Gastrocnemius medialis (tissue), 4 donors: Measurements from ENCODE around the gene SLC26A4. TPM values are rescaled to one million over a fixed set of nuclear protein-coding genes. Genes with fewer than 3 reads are reported as not detected.
A peak's percentile ranks its signal among the peaks of the same experiment; 100 is the strongest.

Source experiments
- ATAC-seq, 2 donors: fragments of 150-250 bp; one replicate each; pipeline ENCODE4 v1.9.1; 2016
- DNase-seq, 2 donors: peaks; one replicate each; pipeline ENCODE4 v3.0.0-alpha.2; 2019
- H3K27ac ChIP-seq, 4 donors: fragments of 200-600 bp; sonication (generic); 1 replicate in 1 of 4; 2 replicates in 3 of 4; pipeline ENCODE4 v1.5.1; 2016 to 2018; ENCODE audit warnings: mild to moderate bottlenecking in 2 of 4, moderate library complexity in 1 of 4
- H3K27me3 ChIP-seq, 3 donors: fragments of 200-600 bp; sonication (generic) in 2 of 3; 1 replicate in 1 of 3; 2 replicates in 2 of 3; pipeline versions ENCODE4 v1.5.1 to v1.6.0; 2016 to 2019; ENCODE audit warnings: mild to moderate bottlenecking in 1 of 3, moderate library complexity in 1 of 3
- H3K36me3 ChIP-seq, 2 donors: fragments of 200-600 bp; sonication (generic) in 1 of 2; one replicate each; pipeline ENCODE4 v1.5.1; 2017 to 2018
- H3K4me1 ChIP-seq, 2 donors: fragments of 200-600 bp; sonication (generic) in 1 of 2; one replicate each; pipeline ENCODE4 v1.5.1; 2016 to 2017; ENCODE audit warnings: mild to moderate bottlenecking in 2 of 2
- H3K4me3 ChIP-seq, 4 donors: fragments of 200-600 bp; sonication (generic) in 3 of 4; 1 replicate in 1 of 4; 2 replicates in 3 of 4; pipeline ENCODE4 v1.5.1; 2016 to 2019; ENCODE audit warnings: mild to moderate bottlenecking in 2 of 4
- H3K9me3 ChIP-seq, 3 donors: fragments of 200-600 bp; sonication (generic) in 2 of 3; 1 replicate in 1 of 3; 2 replicates in 2 of 3; pipeline ENCODE4 v1.5.1; 2016 to 2019
- CTCF ChIP-seq, 5 experiments: fragments of 450-650 bp in 3 of 5; fragments of 200-600 bp in 2 of 5; sonication (generic) in 2 of 5; IDR thresholded peaks in 4 of 5; conservative IDR thresholded peaks in 1 of 5; 1 replicate in 4 of 5; 2 replicates in 1 of 5; pipeline ENCODE4 v1.5.1; 2016 to 2019; ENCODE audit warnings: antibody characterized with exemption in 5 of 5, mild to moderate bottlenecking in 3 of 5, moderate library complexity in 3 of 5
- POLR2A ChIP-seq, 2 donors: fragments of 450-650 bp; IDR thresholded peaks; one replicate each; pipeline ENCODE4 v1.6.1; 2017; ENCODE audit warnings: antibody characterized with exemption in 2 of 2, mild to moderate bottlenecking in 2 of 2, moderate library complexity in 2 of 2
- in situ Hi-C, 4 donors: fragments of 200-750 bp; cut with MboI; loops; one replicate each; pipeline versions ENCODE4 v1.15.0 to v1.8.0; 2017; ENCODE audit warnings: low sequenced_read_pairs in 4 of 4
- intact Hi-C: fragments of 100-400 bp; cut with DNase I; formaldehyde crosslinking; loops from one replicate; pipeline ENCODE4 v1.15.1; 2023; ENCODE audit warnings: low total_unique reads
- total RNA-seq, 4 donors: library from RNA; depleted of rRNA; stranded (reverse); fragments of >200 nt; gene quantifications; one replicate each; pipeline versions ENCODE4 v1.1.0 to v1.2.3, GENCODE V29; 2016

SLC26A4 gene
- total RNA-seq, 4 donors from 2014 or later: 0.09 to 2.5 (median 0.20) TPM; not detected in 1

- intact Hi-C loops: no loop called here
- Histone ChIP-seq H3K27me3 (no peaks in the 10 kb centered on the region), H3K36me3 (no peaks in the 10 kb centered on the region)
Observed at GRCh38 chr7:107718456-107719193, 58.0 kb downstream of the SLC26A4 start.

GRCh38 chr7:107721286-107721685 lies 60.7 kb downstream of the SLC26A4 start:
- intact Hi-C loops (loop anchor here (5.0 kb wide), 1 partner anchor 524 kb away; no protein-coding TSS in a partner anchor), in situ Hi-C loops (loop anchor here in 3 of 4 donors (5.0 to 25.0 kb wide), 3 partner anchors 254 to 509 kb away; no protein-coding TSS in a partner anchor)
- Histone ChIP-seq H3K36me3 (no peaks in the 10 kb centered on the region), H3K27me3 (no peaks in the 10 kb centered on the region), H3K4me1 (no peaks in the 10 kb centered on the region), H3K4me3 (no peak overlapping the region), H3K9me3 (no peaks in the 10 kb centered on the region), H3K27ac (no peak overlapping the region)
- TF ChIP-seq CTCF (IDR thresholded peaks at IDR 0.05 in 4 of 5, conservative IDR thresholded peaks at IDR 0.05 in 1 of 5) (no peak), POLR2A (IDR thresholded peaks at IDR 0.05) (no peak)
- DNase-seq (no peak), ATAC-seq (no peak)

More at GRCh38 chr7:107718456-107719193, 58.0 kb downstream of the SLC26A4 start:
- Histone ChIP-seq H3K9me3 (no peaks in the 10 kb centered on the region), H3K4me1 (no peaks in the 10 kb centered on the region), H3K27ac (no peak overlapping the region), H3K4me3 (no peak overlapping the region)
- ATAC-seq (no peak), DNase-seq (no peak)
- TF ChIP-seq POLR2A (IDR thresholded peaks at IDR 0.05) (no peak), CTCF (IDR thresholded peaks at IDR 0.05 in 4 of 5, conservative IDR thresholded peaks at IDR 0.05 in 1 of 5) (no peak)
- in situ Hi-C loops: loop anchor here in 1 of 4 donors (25.0 kb wide), 1 partner anchor 506 kb away; no protein-coding TSS in a partner anchor

GRCh38 chr7:107723255-107723654 lies 62.6 kb downstream of the SLC26A4 start:
- no peaks in the 10 kb centered on the region for H3K4me1 ChIP-seq
- H3K4me3 ChIP-seq: no peak overlapping the region
- no peaks in the 10 kb centered on the region for H3K36me3 ChIP-seq
- TF ChIP-seq POLR2A (IDR thresholded peaks at IDR 0.05): no peak
- TF ChIP-seq CTCF (IDR thresholded peaks at IDR 0.05 in 4 of 5, conservative IDR thresholded peaks at IDR 0.05 in 1 of 5): no peak
- DNase-seq: no peak
- no peaks in the 10 kb centered on the region for H3K27me3 ChIP-seq
- ATAC-seq: no peak
- no peak overlapping the region for H3K27ac ChIP-seq
- intact Hi-C loops (loop anchor here (5.0 kb wide), 1 partner anchor 526 kb away; no protein-coding TSS in a partner anchor), in situ Hi-C loops (loop anchor here in 3 of 4 donors (5.0 to 25.0 kb wide), 3 partner anchors 256 to 511 kb away; no protein-coding TSS in a partner anchor)
- no peaks in the 10 kb centered on the region for H3K9me3 ChIP-seq

- Histone ChIP-seq H3K4me3 (no peak overlapping the region), H3K27ac (no peak overlapping the region), H3K27me3 (no peaks in the 10 kb centered on the region), H3K9me3 (no peaks in the 10 kb centered on the region), H3K36me3 (no peaks in the 10 kb centered on the region), H3K4me1 (no peaks in the 10 kb centered on the region)
- TF ChIP-seq CTCF (IDR thresholded peaks at IDR 0.05 in 4 of 5, conservative IDR thresholded peaks at IDR 0.05 in 1 of 5) (peak; percentile 53 to 71 (median 58)), POLR2A (IDR thresholded peaks at IDR 0.05) (no peak)
- in situ Hi-C loops: loop anchor here in 3 of 4 donors (5.0 to 25.0 kb wide), 3 partner anchors 258 to 538 kb away; no protein-coding TSS in a partner anchor
- DNase-seq (no peak), ATAC-seq (no peak)
- intact Hi-C loops: loop anchor here (1.0 kb wide), 1 partner anchor 262 kb away; no protein-coding TSS in a partner anchor
Observed at GRCh38 chr7:107725138-107725740, 64.6 kb downstream of the SLC26A4 start.
